ENCODE results near the gene TRIO.
"Not testable (repeated sequence)": the region's sequence is repeated elsewhere in the genome, so short reads cannot be mapped to it uniquely, and the experiment has no call there.

Gene TRIO

DNA sequence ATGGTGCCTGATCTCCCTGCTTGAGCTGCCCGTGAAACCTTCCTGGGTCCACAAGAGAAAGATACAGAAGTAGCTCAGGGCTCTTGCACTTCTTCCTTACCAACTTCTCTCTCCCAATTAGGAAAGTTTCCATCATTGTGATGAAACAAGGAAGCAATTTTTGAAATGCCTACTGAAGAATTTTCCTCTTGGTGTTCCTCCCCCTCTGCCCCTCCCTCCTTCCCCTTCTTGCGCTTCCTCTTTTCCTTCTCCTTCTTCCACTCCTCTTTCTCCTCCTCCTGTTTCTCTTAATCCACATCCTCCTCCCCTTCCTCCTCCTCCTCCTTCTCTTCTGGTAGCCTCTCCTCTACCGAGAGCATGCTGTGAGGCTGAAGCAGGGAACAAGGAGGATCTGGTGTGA, 402.2 kb downstream of the TRIO start:
- Histone ChIP-seq H3K27ac (no peak overlapping the region), H3K36me3 (no peaks in the 10 kb centered on the region), H3K27me3 (no peaks in the 10 kb centered on the region), H3K9ac (no peak overlapping the region), H3K4me3 (no peak overlapping the region), H4K20me1 (0 out of 2 replicates have a peak, but pooled peaks cover 8% of the 10 kb centered on the region), H3K9me3 (peaks cover 24% of the 10 kb centered on the region), H3K4me2 (no peak overlapping the region), H3K4me1 (peaks cover 15% of the 10 kb centered on the region)
- TF ChIP-seq Cebpa-rat (IDR thresholded peaks at IDR 0.05), result no peak

DNA sequence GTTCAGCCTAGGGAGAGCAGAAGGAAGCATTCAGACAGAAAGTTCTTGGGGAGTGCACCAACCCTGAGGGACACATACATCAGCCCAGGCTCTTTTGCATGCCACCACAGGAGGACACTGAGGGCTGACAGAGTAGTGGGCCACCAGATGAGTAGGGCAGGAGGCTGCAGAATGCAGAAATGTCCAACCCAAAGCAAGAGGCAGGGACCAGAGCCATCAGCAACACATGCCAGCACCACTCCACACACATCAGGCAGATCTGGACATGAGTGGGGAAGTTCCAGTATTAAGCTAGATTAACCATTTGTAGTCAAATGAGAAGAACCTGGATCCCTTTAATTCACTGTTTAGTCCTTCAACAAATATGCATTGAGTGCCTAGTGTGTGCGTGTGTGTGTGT, 402.7 kb downstream of the TRIO start:
- TF ChIP-seq Cebpa-rat (IDR thresholded peaks at IDR 0.05), result no peak
- Histone ChIP-seq H3K27me3 (peaks cover 2% of the 10 kb centered on the region; the same call in 1 of the 2 replicates), H3K4me2 (no peak overlapping the region), H3K9ac (no peak overlapping the region), H4K20me1 (0 out of 2 replicates have a peak, but pooled peaks cover 8% of the 10 kb centered on the region), H3K9me3 (peaks cover 19% of the 10 kb centered on the region), H3K4me1 (peaks cover 15% of the 10 kb centered on the region), H3K36me3 (no peaks in the 10 kb centered on the region), H3K4me3 (no peak overlapping the region), H3K27ac (no peak overlapping the region)

DNA sequence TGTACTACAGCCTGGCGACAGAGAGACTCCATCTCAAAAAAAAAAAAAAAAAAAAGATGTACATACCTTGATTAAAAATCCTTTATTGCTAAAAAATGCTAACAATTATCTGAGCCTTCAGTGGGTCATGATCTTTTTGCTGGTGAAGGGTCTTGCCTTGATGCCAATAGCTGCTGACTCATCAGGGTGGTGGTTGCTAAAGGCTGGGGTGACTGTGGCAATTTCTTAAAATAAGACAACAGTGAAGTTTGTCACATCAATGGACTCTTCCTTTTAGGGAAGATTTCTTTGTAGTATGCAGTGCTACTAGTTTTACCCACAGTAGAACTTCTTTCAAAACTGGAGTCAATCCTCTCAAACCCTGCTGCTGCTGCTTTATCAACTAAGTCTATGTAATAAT, 404.5 kb downstream of the TRIO start:
- Histone ChIP-seq H3K36me3 (no peaks in the 10 kb centered on the region), H3K4me3 (no peak overlapping the region), H3K27me3 (peaks cover 4% of the 10 kb centered on the region; the same call in 1 of the 2 replicates), H3K9ac (no peak overlapping the region), H4K20me1 (0 out of 2 replicates have a peak, but pooled peaks cover 8% of the 10 kb centered on the region), H3K4me1 (peaks cover 15% of the 10 kb centered on the region), H3K27ac (no peak overlapping the region), H3K9me3 (peaks cover 14% of the 10 kb centered on the region), H3K4me2 (no peak overlapping the region)
- TF ChIP-seq Cebpa-rat (IDR thresholded peaks at IDR 0.05), result no peak

DNA sequence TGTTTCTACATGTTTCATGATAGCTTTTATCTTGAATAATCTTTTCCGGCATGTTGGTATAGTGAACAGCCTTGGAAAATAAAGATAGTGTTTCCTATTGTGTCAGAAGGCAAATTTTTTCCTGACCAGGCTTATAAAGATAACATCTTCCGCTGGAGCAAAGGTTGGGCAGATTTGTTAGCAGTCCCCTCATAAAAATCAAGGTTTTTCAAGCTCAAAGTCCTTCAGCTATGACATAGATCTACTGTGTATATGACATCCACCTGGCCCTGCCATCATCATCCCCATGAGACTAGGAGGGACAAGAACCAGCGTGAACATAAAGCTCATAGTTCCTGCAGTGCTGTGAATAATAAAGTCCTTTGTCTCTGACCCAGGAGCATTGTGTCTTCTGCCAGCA, 408.1 kb downstream of the TRIO start:
- TF ChIP-seq Cebpa-rat (IDR thresholded peaks at IDR 0.05), result no peak

DNA sequence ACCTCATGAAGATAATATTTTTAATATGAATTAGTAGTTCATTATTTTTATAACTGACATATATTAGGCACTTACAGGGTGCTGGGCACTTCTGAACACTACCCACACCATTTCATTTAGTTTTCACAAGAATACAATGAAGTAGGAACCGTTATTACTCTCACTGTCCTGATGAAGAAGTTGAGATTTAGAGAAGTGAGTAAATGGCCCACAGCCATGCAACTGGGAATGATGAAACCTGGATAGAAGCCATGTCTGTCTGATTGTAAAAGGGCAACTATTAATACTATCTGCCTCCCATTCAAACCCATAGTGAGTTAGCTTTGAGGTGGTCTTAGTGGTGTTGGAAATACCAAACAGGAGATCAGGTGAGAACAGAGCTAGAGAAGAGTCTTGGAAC, 408.9 kb downstream of the TRIO start:
- Histone ChIP-seq H3K4me3 (no peak overlapping the region), H3K9me3 (peaks cover 34% of the 10 kb centered on the region), H4K20me1 (0 out of 2 replicates have a peak, but pooled peaks cover 8% of the 10 kb centered on the region), H3K27ac (no peak overlapping the region), H3K27me3 (peaks cover 4% of the 10 kb centered on the region; the same call in 1 of the 2 replicates), H3K9ac (no peak overlapping the region), H3K4me1 (peaks cover 19% of the 10 kb centered on the region), H3K4me2 (no peak overlapping the region), H3K36me3 (no peaks in the 10 kb centered on the region)
- no peak for TF ChIP-seq Cebpa-rat (IDR thresholded peaks at IDR 0.05)

More for the DNA sequence above, 408.1 kb downstream of the TRIO start:
- Histone ChIP-seq H4K20me1 (0 out of 2 replicates have a peak, but pooled peaks cover 8% of the 10 kb centered on the region), H3K4me3 (no peak overlapping the region), H3K36me3 (no peaks in the 10 kb centered on the region), H3K9me3 (peaks cover 39% of the 10 kb centered on the region), H3K27me3 (peaks cover 4% of the 10 kb centered on the region; the same call in 1 of the 2 replicates), H3K4me1 (peaks cover 15% of the 10 kb centered on the region), H3K27ac (no peak overlapping the region), H3K9ac (no peak overlapping the region), H3K4me2 (no peak overlapping the region)

DNA sequence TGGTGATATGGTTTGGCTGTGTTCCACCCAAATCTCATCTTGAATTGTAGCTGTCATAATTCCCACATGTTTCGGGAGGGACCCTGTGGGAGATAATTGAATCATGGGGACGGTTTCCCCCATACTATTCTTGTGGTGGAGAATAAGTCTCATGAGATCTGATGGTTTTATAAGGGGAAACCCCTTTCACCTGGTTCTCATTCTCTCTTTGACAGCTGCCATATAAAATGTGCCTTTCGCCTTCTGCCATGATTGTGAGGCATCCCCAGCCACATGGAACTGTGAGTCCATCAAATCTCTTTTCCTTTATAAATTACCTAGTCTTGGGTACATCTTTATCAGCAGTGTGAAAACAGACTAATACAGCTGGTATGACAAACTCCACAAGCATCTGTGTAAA, 411.1 kb downstream of the TRIO start:
- not testable (repeated sequence) for H4K20me1 ChIP-seq, H3K27me3 ChIP-seq, H3K27ac ChIP-seq, H3K4me2 ChIP-seq, H3K4me3 ChIP-seq, H3K9ac ChIP-seq, H3K36me3 ChIP-seq
- Histone ChIP-seq H3K9me3 (peaks cover 34% of the 10 kb centered on the region), H3K4me1 (peaks cover 35% of the 10 kb centered on the region)

DNA sequence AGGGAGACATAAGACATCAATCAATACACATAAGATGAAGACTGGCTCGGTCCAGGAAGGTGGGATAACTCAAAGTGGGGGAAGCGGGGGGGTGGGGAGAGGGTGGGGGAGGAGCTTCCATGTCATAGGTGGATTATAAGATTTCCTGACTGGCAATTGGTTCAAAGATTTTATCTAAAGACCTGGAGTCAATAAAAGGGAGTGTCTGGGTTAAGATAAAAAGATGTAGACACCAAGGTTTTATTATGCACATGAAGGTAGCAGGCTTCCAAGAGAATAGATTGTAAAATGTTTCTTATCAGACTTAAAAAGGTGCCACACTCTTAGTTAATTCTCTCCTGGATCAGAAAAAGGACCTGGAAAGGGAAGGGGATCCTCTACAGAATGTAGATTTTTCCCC, 412.9 kb downstream of the TRIO start:
- H3K36me3 ChIP-seq, result no peaks in the 10 kb centered on the region
- TF ChIP-seq Cebpa-rat (IDR thresholded peaks at IDR 0.05), result no peak
- no peaks in the 10 kb centered on the region for H4K20me1 ChIP-seq
- no peak overlapping the region for H3K27ac ChIP-seq
- no peak overlapping the region for H3K9ac ChIP-seq
- H3K4me1 ChIP-seq, result peaks cover 44% of the 10 kb centered on the region
- H3K9me3 ChIP-seq, result peaks cover 34% of the 10 kb centered on the region
- H3K4me2 ChIP-seq, result no peak overlapping the region
- 0 out of 2 replicates have a peak, but pooled peaks cover under 1% of the 10 kb centered on the region for H3K27me3 ChIP-seq
- no peak overlapping the region for H3K4me3 ChIP-seq

DNA sequence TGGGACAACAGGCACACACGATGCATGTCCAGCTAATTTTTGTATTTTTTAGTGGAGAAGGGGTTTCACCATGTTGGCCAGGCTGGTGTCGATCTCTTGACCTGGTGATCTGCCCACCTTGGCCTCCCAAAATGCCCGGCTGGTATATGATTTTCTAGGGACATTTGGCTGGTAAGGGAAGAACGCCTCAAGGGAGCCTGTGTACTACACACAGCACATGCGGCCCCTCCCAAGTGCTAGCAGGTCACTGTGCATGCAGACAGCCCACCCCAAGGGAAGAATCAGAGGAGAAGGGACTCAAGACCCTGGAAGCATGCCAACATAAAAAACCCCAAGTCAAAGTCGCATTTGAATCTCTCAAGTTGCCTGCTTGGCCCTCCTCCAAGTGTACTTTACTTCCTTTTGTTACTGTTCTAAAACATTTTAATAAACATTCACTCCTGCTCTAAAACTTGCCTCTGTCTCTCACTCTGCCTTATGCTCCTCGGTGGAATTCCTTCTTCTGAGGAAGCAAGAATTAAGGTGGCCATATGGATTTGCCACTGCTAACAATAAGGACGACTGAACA, 414.1 kb downstream of the TRIO start:
- no peak overlapping the region for H3K9ac ChIP-seq
- H3K9me3 ChIP-seq, result peaks cover 31% of the 10 kb centered on the region
- no peaks in the 10 kb centered on the region for H4K20me1 ChIP-seq
- peak overlapping the region; percentile 57 for H3K4me2 ChIP-seq
- peaks cover 44% of the 10 kb centered on the region for H3K4me1 ChIP-seq
- H3K27me3 ChIP-seq, result no peaks in the 10 kb centered on the region
- H3K27ac ChIP-seq, result no peak overlapping the region
- TF ChIP-seq Cebpa-rat (IDR thresholded peaks at IDR 0.05), result no peak
- H3K36me3 ChIP-seq, result no peaks in the 10 kb centered on the region
- no peak overlapping the region for H3K4me3 ChIP-seq

DNA sequence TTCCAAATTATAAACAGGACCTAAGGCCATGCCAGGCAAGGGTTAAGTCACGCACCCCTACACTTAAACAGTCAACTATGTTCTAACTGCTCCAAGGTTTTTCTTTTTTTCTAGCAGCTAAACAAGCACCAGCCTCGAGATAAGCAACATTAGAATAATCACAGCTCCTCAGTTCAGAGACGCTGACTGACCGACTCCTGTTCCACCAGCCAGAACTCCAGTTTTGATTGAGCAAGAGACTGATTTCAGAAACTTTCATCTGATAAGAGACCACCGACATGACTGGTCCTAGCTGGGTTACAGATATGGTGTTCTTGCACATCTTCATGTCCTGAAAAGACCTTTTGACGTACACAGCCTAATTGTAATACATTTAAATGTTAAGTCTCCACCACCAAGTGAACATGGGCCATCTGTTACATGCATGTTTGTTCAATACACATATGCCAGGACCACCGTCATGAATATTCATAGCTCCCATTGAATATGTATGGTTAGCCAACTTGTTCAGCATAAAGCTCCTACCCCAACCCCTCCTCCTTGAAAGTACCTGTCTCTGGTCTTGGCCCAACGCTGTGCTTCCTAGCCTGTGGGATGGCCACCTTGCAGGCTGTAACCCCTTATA, 414.8 kb downstream of the TRIO start:
- H3K9ac ChIP-seq, result no peak overlapping the region
- H3K4me2 ChIP-seq, result peak overlapping the region; percentile 73
- no peak overlapping the region for H3K4me3 ChIP-seq
- no peak overlapping the region for H3K27ac ChIP-seq
- TF ChIP-seq Cebpa-rat (IDR thresholded peaks at IDR 0.05), result 0 out of 2 replicates have a peak, but pooled peaks have one; percentile 8
- H3K36me3 ChIP-seq, result no peaks in the 10 kb centered on the region
- H4K20me1 ChIP-seq, result no peaks in the 10 kb centered on the region
- no peaks in the 10 kb centered on the region for H3K27me3 ChIP-seq
- H3K9me3 ChIP-seq, result peaks cover 27% of the 10 kb centered on the region
- H3K4me1 ChIP-seq, result peaks cover 44% of the 10 kb centered on the region

Data from BLaER1 (cell line).